Endodermal cell (in vitro differentiated cells): Measurements from ENCODE around the gene GPS1. TPM values are rescaled to one million over a fixed set of nuclear protein-coding genes. Genes with fewer than 3 reads are reported as not detected.

ENCODE experiments used
- DNase-seq: peaks from one replicate; pipeline ENCODE4 v3.0.0-alpha.2; 2017
- H3K27ac ChIP-seq: 2 replicates; pipeline ENCODE4 v1.5.1; 2013; ENCODE audit warnings: mild to moderate bottlenecking, low read depth, low read length, moderate library complexity
- H3K27me3 ChIP-seq: 2 replicates; pipeline ENCODE4 v1.6.1; 2013; ENCODE audit warnings: mild to moderate bottlenecking, low read length, moderate library complexity; ENCODE audit not compliant: insufficient read depth, control insufficient read depth, poor library complexity, severe bottlenecking
- H3K36me3 ChIP-seq: 2 replicates; pipeline ENCODE4 v1.7.0; 2013; ENCODE audit warnings: mild to moderate bottlenecking, low read length, moderate library complexity; ENCODE audit not compliant: control insufficient read depth, insufficient read depth
- H3K4me1 ChIP-seq: one replicate; pipeline ENCODE4 v1.7.0; 2013; ENCODE audit warnings: low read length; ENCODE audit not compliant: control insufficient read depth, insufficient read depth
- H3K4me3 ChIP-seq: 2 replicates; pipeline ENCODE4 v1.5.1; 2013; ENCODE audit warnings: mild to moderate bottlenecking, low read length, moderate library complexity
- H3K9ac ChIP-seq: 2 replicates; pipeline ENCODE4 v1.6.1; 2013; ENCODE audit warnings: mild to moderate bottlenecking, low read length, moderate library complexity; ENCODE audit not compliant: poor library complexity, severe bottlenecking; ENCODE audit errors: extremely low read depth
- H3K9me3 ChIP-seq: 2 replicates; pipeline ENCODE4 v1.6.1; 2013; ENCODE audit warnings: mild to moderate bottlenecking, low read length, moderate library complexity; ENCODE audit not compliant: control insufficient read depth
- H3K27ac Mint-ChIP-seq: 2 replicates; pipeline ENCODE4 v1.8.0; 2020; ENCODE audit warnings: mixed read lengths
- H3K27me3 Mint-ChIP-seq: 2 replicates; pipeline ENCODE4 v1.8.0; 2021; ENCODE audit warnings: mild to moderate bottlenecking, mixed read lengths; ENCODE audit not compliant: insufficient read depth
- H3K36me3 Mint-ChIP-seq: 2 replicates; pipeline ENCODE4 v1.8.0; 2020; ENCODE audit warnings: low read depth, mixed read lengths
- H3K4me1 Mint-ChIP-seq: 2 replicates; pipeline ENCODE4 v1.8.0; 2020; ENCODE audit warnings: mixed read lengths
- H3K4me3 Mint-ChIP-seq: 2 replicates; pipeline ENCODE4 v1.8.0; 2020; ENCODE audit warnings: mild to moderate bottlenecking, moderate library complexity, mixed read lengths
- H3K9me3 Mint-ChIP-seq: 2 replicates; pipeline ENCODE4 v1.8.0; 2020; ENCODE audit warnings: mild to moderate bottlenecking, mixed read lengths
- CTCF ChIP-seq: fragments of 200-600 bp; sonication (generic); conservative IDR thresholded peaks from 2 replicates; pipeline ENCODE4 v1.5.0; 2021; ENCODE audit warnings: antibody characterized with exemption, mild to moderate bottlenecking
- WGBS, 2 experiments: methylation state at CpG; one replicate each; pipeline versions ENCODE4 v1.1.5 to v1.1.7; 2013; ENCODE audit warnings: missing lambda C conversion rate in 2 of 2, mixed read lengths in 1 of 2; ENCODE audit not compliant: insufficient coverage in 1 of 2, insufficient read length in 1 of 2; 5-methylcytosine and 5-hydroxymethylcytosine counted together
- total RNA-seq, 2 donors: library from RNA; stranded (reverse); fragmentation: NEBNext Ultra II Directional in 1 of 2; extraction: Animal tissue kit (Norgen Biotek cat#: 25700) in 1 of 2; gene quantifications; 2 replicates in 1 of 2; 3 replicates in 1 of 2; pipeline ENCODE4 v1.2.1, GENCODE V29; 2021

GPS1 gene
- total RNA-seq, 2 donors from 2014 or later, result 152 to 153 TPM

- DNase-seq, result peak; percentile 89
- no peak for TF ChIP-seq CTCF
- H3K36me3 ChIP-seq, result no peaks in the 10 kb centered on the region
- WGBS, 2 experiments, result 62 to 66% methylated on average over 18 to 24 of the region's 24 CpGs
- Mint-ChIP-seq H3K4me3 (peak overlapping the region; percentile 19), H3K9me3 (no peaks in the 10 kb centered on the region), H3K36me3 (peaks cover 4% of the 10 kb centered on the region), H3K27me3 (no peaks in the 10 kb centered on the region), H3K27ac (peak overlapping the region; percentile 97), H3K4me1 (peaks cover 45% of the 10 kb centered on the region)
- no peak overlapping the region for H3K4me3 ChIP-seq
- H3K9me3 ChIP-seq, result no peaks in the 10 kb centered on the region
- H3K4me1 ChIP-seq, result peaks cover 23% of the 10 kb centered on the region
- H3K27me3 ChIP-seq, result no peaks in the 10 kb centered on the region
- peak overlapping the region; percentile 38 for H3K9ac ChIP-seq
- peak overlapping the region; percentile 78 for H3K27ac ChIP-seq
These were observed 52.1 kb downstream of the GPS1 start for GRCh38 chr17:82103553-82104451.

- Histone ChIP-seq H3K4me3 (no peak overlapping the region), H3K4me1 (peaks cover 23% of the 10 kb centered on the region), H3K9ac (no peak overlapping the region), H3K36me3 (no peaks in the 10 kb centered on the region), H3K9me3 (no peaks in the 10 kb centered on the region), H3K27me3 (no peaks in the 10 kb centered on the region), H3K27ac (no peak overlapping the region)
- Mint-ChIP-seq H3K4me1 (peaks cover 42% of the 10 kb centered on the region), H3K4me3 (no peak overlapping the region), H3K36me3 (peaks cover 9% of the 10 kb centered on the region), H3K27me3 (no peaks in the 10 kb centered on the region), H3K27ac (peak overlapping the region; percentile 30), H3K9me3 (no peaks in the 10 kb centered on the region)
- TF ChIP-seq CTCF, result no peak
- WGBS, 2 experiments, result 95 to 97% methylated on average over 6 to 11 of the region's 11 CpGs
- DNase-seq, result no peak
These were observed 53.2 kb downstream of the GPS1 start for GRCh38 chr17:82104797-82105416.

- H3K36me3 Mint-ChIP-seq, result peaks cover 13% of the 10 kb centered on the region
- Histone ChIP-seq H3K4me1 (peaks cover 23% of the 10 kb centered on the region), H3K9ac (no peak overlapping the region), H3K27ac (no peak overlapping the region), H3K27me3 (no peaks in the 10 kb centered on the region), H3K36me3 (no peaks in the 10 kb centered on the region), H3K9me3 (no peaks in the 10 kb centered on the region), H3K4me3 (no peak overlapping the region)
- 91 to 99% methylated on average over 8 to 13 of the region's 13 CpGs for WGBS, 2 experiments
- TF ChIP-seq CTCF, result no peak
- H3K4me1 Mint-ChIP-seq, result peaks cover 38% of the 10 kb centered on the region
- no peak for DNase-seq
- peak overlapping the region; percentile 30 for H3K27ac Mint-ChIP-seq
- no peak overlapping the region for H3K4me3 Mint-ChIP-seq
- H3K9me3 Mint-ChIP-seq, result no peaks in the 10 kb centered on the region
- H3K27me3 Mint-ChIP-seq, result no peaks in the 10 kb centered on the region
These were observed 53.8 kb downstream of the GPS1 start for GRCh38 chr17:82105417-82105881.
